ENCODE results near the gene PROM1.

- TF ChIP-seq HDGF (IDR thresholded peaks at IDR 0.05; ENCODE audit: borderline replicate concordance) (no peak), NFRKB (IDR thresholded peaks at IDR 0.05) (no peak), FOXA1 (IDR thresholded peaks at IDR 0.05) (no peak), FOXM1 (IDR thresholded peaks at IDR 0.05; ENCODE audit: borderline replicate concordance) (no peak), FOXK2 (IDR thresholded peaks at IDR 0.05) (no peak), L3MBTL2 (conservative IDR thresholded peaks at IDR 0.05) (no peak), ELF4 (IDR thresholded peaks at IDR 0.05) (no peak), SP1 (IDR thresholded peaks at IDR 0.05) (no peak), ZNF384 (IDR thresholded peaks at IDR 0.05) (no peak), CTBP1 (IDR thresholded peaks at IDR 0.05; ENCODE audit: borderline replicate concordance) (no peak), ARNT (IDR thresholded peaks at IDR 0.05) (no peak), TARDBP (IDR thresholded peaks at IDR 0.05) (no peak)
Measured at GRCh38 chr4:15935504-15936402, 148.1 kb downstream of the PROM1 start.
